HG03342 (cell line): Measurements from ENCODE around the gene FBXW5.

Source experiments
- ATAC-seq: cut with Tn5 transposase; IDR thresholded peaks from one replicate; pipeline ENCODE4 v1.9.1; 2021; ENCODE audit warnings: mild to moderate bottlenecking, moderate library complexity; ENCODE audit not compliant: unreplicated experiment

Gene FBXW5, protein sequence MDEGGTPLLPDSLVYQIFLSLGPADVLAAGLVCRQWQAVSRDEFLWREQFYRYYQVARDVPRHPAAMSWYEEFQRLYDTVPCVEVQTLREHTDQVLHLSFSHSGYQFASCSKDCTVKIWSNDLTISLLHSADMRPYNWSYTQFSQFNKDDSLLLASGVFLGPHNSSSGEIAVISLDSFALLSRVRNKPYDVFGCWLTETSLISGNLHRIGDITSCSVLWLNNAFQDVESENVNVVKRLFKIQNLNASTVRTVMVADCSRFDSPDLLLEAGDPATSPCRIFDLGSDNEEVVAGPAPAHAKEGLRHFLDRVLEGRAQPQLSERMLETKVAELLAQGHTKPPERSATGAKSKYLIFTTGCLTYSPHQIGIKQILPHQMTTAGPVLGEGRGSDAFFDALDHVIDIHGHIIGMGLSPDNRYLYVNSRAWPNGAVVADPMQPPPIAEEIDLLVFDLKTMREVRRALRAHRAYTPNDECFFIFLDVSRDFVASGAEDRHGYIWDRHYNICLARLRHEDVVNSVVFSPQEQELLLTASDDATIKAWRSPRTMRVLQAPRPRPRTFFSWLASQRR

DNA sequence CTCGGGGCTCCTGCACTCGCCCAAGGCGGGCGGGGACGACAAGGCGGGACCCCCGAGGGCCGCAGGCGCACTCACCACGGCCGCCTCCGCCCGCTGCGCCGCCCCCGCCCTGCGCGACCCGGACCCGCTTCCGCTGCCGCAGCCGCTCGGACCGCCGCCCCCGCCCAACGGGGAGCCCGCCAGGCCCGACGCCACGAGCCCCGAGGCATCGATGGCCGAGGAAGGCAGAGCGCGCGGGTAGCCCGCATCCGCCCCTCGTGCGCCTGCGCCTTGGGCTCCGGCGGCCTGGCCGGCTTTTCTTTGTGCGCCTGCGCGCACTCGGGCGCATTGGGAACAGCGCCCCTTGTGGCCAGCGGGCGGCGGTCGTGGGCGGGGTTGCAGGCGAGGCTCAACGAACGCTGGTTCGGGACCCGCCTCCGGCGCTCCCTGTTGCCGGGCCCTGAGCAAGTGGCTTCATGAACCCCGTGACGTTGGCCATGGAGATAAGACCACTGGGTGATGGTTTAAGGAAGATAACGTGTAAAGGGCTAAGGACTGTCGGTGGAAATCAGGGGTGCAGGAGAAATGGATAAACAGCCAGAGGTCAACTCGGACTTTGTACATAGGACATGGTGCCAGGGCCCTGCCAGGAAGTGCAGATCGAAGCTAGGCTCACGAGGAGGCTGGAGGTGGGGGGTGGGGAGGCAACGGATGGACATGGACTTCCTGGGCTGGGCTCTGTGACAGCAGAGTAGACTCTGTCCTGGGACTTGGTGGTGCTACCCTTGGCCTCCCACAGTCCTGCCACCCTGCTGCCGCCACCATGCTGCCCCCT lies at the start of gene FBXW5, which contains the start of gene C8G:
TSS of gene FBXW5 (minus strand) at position 220 of the 814 bp plus-strand sequence. CDS start 655 bp downstream, outside the sequence.
TSS of gene C8G (plus strand) at position 725 of the 814 bp plus-strand sequence. CDS start at position 803, 78 bp downstream.
- peak; percentile 65 for ATAC-seq

DNA sequence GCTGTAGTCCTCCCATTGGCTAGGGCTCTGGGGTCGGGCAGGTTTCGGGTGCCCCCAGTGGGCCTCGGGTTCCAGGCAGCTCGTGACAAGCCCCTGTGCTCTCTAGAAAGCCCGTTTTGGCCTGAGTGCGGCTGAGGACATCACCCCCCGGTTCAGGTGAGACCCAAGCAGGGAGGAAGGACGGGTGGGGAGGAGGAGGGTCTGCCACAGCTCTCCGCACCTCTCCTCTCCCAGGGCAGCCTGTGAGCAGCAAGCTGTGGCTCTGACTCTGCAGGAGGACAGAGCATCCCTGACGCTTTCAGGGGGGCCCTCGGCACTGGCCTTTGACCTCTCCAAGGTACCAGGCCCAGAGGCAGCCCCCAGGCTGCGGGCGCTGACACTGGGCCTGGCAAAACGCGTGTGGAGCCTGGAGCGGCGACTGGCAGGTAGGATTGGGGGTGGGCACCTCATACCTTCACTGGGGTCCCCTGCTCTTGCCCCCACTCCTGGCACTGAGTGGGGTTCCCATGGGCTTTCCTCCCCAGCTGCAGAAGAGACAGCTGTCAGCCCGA lies 48.4 kb upstream of the FBXW5 start:
- no peak for ATAC-seq

DNA sequence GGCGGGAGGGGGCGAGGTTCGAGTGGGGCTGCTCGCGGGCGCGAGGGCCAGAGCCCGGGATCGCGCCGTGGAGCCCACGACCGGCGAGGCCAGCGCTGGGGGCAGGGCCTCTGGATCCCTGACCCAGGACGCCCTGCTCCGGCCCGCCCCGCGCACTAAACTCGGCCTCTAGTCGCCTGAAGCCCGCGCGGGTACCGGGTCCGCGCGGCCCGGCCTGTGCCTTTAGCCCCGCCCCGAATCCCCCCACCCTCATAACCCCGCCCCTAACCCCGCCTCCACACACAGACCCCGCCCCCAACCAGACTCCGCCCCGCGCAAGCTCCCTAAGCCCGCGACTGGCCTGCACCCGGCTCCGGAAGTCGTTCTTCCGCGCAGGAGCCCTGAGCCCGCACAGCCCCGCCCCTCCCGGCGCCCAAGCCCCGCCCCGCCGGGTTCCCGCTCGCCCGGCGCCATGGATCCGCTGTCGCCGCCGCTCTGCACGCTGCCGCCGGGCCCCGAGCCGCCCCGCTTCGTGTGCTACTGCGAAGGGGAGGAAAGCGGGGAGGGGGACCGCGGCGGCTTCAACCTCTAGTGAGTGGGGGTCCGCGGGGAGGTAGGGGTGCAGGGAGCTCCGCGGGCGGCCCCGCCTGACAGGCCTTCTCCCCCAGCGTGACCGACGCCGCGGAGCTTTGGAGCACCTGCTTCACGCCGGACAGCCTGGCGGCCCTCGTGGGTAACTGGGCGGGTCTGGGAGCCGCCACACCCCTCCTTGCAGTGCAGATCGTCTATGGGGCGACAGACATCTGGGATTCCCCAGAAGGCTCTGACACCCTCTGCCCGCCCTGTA lies 47.7 kb upstream of the FBXW5 start, which contains the start of gene PAXX:
TSS of gene PAXX (plus strand) at position 430 of the 826 bp plus-strand sequence. CDS start at position 452, 22 bp downstream.
- ATAC-seq: peak; percentile 78

DNA sequence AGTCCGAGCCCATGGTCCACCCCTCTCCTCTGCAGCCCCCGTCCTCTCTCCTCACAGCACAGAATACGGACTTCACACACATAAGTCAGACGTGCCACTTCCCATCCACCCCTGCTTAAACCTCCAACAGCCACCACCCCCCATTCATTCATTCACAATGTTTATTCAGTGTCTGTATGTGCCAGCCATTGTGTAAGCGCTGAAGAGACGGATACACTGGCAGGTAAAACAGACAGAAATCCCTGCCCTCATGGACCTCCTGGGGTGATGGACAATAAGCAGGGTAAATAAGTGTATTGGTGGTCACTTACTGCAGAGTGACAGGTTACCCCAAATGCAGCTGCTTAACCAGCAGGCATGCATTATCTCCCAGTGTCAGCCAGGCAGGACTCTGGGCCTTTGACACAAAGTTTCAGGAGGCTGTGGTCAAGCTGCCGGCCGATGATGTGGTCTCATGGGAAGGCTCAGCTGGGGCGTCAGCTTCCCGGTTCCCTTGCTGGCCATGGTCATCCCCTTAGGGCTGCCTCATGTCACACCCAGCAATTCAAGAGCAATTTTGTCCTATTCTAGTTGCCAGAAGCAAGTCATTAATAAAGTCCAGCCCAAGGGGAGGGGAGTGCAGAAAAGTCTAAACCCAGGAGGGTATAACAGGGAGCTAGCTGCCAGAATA lies 45.8 kb upstream of the FBXW5 start:
- no peak for ATAC-seq

DNA sequence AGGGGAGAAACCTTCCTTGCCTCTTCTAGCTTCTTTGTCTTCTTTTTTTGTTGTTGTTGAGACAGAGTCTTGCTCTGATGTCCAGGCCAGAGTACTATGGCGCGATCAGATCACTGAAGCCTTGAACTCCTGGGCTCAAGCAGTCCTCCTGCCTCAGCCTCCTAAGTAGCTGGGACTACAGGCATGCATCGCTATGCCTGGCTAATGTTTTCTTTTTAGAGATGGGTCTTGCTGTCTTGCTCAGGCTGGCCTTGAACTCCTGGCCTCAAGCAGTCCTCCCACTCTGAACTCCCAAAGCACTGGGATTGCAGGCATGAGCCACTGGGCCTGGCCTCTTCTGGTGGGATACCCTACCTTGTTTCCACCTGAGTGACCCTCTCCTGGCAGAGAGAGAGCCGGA lies 44.3 kb upstream of the FBXW5 start:
- no peak for ATAC-seq

DNA sequence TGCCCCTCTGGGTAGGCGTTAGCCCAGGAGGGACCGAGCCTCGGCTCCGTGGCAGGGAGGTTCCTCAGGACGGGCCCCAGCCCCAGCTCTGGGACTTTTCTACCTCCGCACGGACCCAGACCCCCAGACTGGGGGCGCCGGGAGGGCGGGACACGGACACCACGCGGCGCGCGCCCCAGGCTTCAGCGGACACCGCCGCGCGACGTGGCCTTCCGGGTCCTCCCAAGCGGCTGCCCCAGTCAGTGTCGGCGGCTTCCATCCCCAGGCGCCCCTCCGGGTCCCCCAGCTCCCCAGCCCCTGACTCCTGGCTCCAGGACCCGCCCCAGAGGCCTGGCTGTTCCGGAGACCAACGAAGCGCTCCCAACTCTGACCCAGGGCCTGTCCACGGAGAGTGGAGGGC lies 41.3 kb upstream of the FBXW5 start:
- no peak for ATAC-seq

DNA sequence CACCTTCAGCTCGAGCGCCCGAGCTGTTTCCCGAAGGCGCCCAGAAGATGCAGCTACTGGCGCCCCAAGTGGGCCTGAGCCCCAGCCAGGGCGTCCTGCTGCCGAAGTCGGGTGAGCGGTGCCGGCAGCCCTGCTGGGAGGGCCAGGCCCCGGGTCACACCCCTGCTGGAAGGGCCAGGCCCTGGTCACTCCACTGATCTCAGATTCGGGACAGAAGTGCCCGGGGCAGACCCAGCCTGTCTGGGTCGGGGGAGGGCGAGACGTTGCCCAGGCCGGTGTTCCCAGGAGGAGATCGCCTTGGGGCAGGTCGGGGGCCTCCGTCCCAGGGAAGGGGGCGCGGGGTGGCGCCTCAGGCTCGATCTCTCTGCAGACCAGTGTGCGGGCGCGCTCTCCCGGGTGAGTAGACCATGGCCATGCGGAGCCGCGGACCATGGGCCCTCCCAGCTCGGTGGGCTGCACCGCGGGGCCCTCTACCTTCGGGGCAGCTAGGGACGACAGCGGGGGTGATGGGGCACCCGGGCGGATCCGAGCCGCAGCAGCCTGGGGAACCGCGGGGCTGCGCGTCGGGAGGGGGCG lies 40.6 kb upstream of the FBXW5 start:
- ATAC-seq: no peak

DNA sequence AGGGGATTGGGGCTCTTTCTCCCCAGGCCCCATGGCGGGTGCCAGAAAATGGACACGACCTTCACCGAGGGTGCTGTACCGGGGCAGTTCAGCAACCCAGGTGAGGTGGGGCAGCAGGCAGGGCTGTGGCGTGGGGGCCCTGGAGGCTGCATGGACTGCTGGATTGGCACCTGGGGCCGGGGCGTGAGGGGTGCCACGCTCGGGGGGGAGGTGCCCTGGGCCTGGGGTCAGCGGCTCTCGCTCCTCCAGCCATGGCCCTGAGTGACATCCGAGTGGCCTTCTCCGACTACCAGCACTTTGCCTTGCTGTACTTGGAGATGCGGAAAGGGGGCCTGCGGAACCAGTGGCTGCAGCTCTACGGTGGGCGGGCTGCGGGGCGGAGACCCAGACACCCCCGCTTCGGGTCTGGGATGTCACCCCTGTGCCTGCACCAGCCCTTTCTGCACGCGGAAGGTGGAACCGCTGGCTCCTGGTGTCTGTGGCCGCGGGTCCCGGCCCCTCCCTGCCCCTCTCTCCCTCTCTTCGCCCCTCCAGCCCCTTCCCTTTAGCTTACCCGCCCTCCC lies 40.0 kb upstream of the FBXW5 start:
- ATAC-seq: no peak

DNA sequence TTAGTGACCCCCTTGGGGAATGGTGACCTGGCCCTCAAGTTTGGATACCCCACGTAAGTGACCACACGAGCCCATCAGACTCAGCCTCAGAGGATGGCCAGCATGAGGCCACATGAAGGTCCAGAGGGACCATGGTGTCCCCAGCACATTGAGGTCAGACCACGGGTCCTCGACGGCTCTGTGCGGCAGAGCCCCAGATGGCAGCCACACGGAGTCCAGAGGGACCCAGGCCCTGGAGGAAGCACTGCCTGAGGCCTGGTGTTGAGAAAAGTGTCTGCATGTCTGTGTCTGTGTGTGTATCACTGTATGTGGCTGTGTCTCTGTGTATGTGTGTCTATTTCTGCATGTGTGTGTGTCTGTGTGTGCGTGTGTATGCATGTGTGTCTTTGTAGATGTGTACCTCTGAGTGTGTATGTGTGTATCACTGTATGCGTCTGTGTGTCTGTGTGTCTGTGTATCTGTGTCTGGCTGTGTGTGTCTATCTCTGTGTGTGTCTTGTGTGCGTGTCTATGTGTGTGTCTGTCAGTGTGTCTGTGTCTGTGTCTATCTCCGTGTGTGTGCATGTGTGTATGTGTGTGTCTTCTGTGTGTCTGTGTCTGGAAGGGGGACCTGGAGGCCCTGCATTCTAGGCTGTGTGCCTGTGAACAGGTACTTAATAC lies 39.2 kb upstream of the FBXW5 start:
- ATAC-seq: no peak

DNA sequence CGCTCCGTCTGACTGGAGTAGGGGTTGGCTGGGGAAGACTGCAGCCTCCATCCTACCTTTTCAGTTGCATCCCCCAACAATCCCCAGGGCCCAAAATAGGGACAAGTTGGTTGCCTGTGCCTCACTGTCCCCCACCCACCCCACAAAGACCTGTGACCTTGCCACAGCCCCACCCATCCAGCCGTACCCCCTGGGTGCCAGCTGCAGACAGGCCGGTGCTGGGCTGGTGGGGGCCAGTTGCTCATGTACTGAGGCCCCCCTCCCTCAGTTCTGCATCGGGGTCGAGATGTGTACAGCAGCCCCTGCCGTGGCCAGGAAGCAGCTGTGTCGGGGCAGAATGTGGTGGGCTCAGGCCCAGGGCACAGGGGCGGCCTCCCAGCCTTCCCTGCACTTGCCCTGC lies 38.6 kb upstream of the FBXW5 start:
- ATAC-seq: no peak

DNA sequence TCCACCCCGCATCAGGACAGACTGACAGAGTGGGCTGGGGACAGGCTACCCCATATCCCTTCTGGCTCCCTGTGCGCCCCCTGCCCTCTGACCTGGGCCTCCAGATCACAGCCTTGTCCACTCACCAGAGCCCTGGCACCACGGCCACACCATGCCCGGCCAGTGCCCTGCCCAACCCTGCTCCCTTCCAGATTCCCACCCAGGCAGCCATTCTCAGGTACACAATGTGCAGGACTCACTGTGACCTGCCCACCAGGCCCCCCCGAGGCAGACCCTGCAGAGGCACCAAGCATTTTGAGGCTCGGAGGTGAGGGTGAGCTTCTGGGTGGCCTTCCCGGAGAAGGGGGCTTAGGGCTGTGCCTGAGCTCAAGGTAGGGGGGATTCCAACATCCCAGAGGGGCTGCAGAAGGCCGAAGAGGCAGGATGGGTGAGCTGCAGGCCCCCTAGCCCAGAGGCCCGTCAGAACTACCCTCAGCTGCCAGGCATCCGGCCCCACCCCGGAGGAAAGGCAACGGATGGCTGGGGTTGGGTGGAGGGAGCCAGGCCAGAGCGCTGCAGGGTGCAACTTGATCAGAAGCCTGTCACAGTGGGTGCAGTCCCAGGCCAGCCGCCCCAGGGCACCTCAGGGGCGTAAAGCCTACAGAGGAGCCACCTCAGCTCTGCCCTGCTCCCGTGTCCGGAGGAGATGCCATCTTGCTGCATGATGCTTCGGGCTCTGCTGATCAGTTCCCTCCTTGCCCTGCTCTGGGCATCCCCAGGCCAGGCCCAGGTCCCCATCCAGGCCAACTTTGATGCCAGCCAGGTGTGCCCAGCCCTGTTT lies 37.9 kb upstream of the FBXW5 start, which contains the start of gene LCNL1:
TSS of gene LCNL1 (plus strand) at position 762 of the 820 bp plus-strand sequence. CDS start 594 bp downstream, outside the sequence.
- no peak for ATAC-seq

DNA sequence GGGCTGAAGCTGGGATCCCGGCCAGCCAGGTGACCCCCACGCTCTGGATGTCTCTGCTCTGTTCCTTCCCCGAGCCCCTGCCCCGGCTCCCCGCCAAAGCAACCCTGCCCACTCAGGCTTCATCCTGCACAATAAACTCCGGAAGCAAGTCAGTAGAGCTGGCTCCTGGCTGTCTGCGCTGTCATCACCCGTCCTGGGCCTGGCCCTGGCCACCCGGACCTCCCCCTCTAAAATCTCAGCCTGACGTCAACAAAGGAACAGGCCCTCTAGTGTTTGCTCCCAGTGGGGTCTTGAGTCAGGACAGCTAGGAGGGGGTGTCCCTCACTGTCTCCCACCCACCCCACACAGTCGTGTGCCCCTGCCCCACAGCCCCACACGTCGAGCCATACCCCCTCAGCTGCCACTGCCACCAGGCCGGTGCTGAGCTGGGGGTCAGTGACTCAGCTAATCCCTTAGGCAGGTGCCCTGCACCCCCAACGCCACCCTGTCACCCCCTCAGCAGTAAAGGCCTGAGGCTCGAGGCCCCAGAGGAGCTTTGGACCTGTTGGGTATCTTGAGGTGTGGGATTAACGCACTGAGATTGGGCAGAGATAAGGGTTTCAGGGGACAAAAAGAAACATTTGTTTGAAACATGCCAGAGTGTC lies 37.2 kb upstream of the FBXW5 start:
- ATAC-seq: no peak

DNA sequence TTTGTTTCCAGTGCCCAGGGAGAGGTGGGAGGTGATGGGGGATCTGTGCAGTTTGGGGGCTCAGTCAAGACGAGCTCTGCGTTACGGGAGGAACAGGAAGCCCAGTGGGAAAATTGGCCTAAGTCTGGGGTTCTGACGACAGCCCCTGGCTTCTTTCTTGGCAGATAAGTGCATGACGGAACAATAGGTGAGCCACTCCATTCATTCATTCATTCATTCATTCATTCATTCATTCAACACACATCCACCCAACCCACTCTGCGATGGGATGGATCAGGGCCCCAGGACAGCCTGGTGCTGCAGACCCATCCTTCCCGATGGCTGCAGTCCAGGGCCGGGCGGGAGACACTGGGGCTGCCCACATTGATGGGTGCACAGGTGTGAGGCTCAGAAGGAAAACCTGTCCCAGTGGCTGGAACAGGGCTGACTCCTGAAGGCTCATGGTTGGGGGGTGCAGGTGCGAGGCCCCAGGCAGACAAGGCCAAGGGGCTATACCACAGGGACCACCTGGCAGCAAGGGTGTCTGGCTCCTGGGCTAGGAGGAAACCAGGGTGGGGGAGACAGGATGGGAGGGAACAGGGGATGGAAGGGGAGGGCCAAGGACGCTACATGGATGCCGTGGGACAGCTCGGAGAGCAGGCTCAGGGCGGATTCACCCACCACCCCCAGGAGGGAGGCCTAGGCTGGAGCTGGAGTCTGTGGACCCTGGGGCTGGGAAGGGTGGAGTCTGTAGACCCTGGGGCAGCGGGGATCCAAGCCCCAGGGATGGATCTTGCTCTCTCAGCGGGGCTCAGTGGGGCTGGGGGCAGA lies 36.3 kb upstream of the FBXW5 start:
- ATAC-seq: no peak

DNA sequence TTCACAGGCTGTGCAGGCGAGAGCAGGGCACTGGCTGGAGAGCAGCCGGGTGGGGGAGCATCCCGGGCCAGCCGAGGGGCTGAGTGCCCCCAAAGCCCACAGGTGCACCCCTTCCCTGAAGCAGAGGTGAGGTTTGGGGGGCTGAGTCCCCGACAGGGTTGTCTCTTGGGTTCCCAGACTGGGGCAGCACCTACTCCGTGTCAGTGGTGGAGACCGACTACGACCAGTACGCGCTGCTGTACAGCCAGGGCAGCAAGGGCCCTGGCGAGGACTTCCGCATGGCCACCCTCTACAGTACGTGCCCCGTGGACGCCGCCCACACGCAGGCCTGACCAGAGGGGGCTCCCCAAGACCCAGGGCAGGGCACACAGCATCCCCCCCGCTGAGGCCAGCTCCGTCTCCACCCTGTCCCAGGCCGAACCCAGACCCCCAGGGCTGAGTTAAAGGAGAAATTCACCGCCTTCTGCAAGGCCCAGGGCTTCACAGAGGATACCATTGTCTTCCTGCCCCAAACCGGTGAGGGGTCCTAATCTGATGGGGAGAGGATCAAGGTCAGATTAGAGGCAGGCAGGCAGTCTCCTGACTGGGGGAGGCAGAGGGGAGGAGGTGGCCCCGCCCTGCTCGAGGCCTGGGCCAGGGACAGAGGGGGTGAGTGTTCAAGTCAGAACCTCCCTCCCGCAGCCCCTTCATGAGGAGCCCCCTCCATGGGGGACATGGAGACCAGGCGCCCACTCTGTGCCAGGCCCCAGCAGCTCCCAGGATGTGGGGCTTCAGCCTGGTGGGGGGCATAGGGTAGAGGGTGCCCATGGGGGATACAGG lies 35.4 kb upstream of the FBXW5 start:
- no peak for ATAC-seq

DNA sequence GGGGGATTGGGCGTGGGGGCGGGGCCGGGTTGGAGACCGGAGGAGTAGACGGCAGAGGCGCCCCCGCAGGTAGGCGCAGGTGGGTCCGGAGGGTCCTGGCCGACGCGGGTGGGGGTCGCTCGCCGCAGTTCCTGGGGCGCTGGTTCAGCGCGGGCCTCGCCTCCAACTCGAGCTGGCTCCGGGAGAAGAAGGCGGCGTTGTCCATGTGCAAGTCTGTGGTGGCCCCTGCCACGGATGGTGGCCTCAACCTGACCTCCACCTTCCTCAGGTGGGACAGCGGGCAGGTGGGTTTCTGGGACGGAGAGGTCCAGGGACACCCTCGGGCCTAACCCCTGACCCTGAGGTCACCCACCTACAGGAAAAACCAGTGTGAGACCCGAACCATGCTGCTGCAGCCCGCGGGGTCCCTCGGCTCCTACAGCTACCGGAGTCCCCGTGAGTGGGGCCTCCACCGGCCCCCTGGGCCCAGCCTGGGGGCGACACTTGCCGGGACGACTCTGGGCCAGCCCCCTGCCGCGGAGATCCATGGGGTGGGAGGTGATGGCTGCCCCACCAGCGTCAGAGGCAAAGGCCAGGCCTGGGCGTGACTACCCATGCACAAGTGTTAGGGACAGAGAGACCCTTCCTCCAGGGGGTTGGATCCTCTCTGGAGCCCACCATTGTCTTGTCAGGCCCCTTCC lies 34.5 kb upstream of the FBXW5 start:
- no peak for ATAC-seq
